ENCODE data around the gene OPCML.

GRCh38 chr11:132636523-132636922 lies 895.8 kb downstream of the OPCML start:
- TF ChIP-seq EP300 (IDR thresholded peaks at IDR 0.05) (no peak), POLR2AphosphoS5 (IDR thresholded peaks at IDR 0.05) (no peak)
- TF ChIP-seq, protein P1, sequence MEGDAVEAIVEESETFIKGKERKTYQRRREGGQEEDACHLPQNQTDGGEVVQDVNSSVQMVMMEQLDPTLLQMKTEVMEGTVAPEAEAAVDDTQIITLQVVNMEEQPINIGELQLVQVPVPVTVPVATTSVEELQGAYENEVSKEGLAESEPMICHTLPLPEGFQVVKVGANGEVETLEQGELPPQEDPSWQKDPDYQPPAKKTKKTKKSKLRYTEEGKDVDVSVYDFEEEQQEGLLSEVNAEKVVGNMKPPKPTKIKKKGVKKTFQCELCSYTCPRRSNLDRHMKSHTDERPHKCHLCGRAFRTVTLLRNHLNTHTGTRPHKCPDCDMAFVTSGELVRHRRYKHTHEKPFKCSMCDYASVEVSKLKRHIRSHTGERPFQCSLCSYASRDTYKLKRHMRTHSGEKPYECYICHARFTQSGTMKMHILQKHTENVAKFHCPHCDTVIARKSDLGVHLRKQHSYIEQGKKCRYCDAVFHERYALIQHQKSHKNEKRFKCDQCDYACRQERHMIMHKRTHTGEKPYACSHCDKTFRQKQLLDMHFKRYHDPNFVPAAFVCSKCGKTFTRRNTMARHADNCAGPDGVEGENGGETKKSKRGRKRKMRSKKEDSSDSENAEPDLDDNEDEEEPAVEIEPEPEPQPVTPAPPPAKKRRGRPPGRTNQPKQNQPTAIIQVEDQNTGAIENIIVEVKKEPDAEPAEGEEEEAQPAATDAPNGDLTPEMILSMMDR (IDR thresholded peaks at IDR 0.05), result no peak

Measured in esophagus muscularis mucosa (tissue), 4 donors.